Endothelial cell (in vitro differentiated cells): ENCODE measurements around the gene RPL5. TPM values are rescaled to one million over a fixed set of nuclear protein-coding genes. Genes with fewer than 3 reads are reported as not detected.

Experiments
- DNase-seq: peaks from one replicate; pipeline ENCODE4 v3.0.0; 2021; ENCODE audit warnings: low spot score
- H3K27ac Mint-ChIP-seq: one replicate; pipeline ENCODE4 v1.8.0; 2021; ENCODE audit warnings: mixed read lengths, inconsistent platforms; ENCODE audit not compliant: unreplicated experiment
- H3K27me3 Mint-ChIP-seq: one replicate; pipeline ENCODE4 v1.8.0; 2021; ENCODE audit warnings: mild to moderate bottlenecking, moderate library complexity, mixed read lengths, inconsistent platforms; ENCODE audit not compliant: unreplicated experiment
- H3K36me3 Mint-ChIP-seq: one replicate; pipeline ENCODE4 v1.8.0; 2021; ENCODE audit warnings: mild to moderate bottlenecking, low read depth, mixed read lengths, inconsistent platforms; ENCODE audit not compliant: unreplicated experiment
- H3K4me1 Mint-ChIP-seq: one replicate; pipeline ENCODE4 v1.8.0; 2021; ENCODE audit warnings: mild to moderate bottlenecking, mixed read lengths, inconsistent platforms; ENCODE audit not compliant: unreplicated experiment
- H3K4me3 Mint-ChIP-seq: one replicate; pipeline ENCODE4 v1.8.0; 2021; ENCODE audit warnings: mild to moderate bottlenecking, mixed read lengths, inconsistent platforms; ENCODE audit not compliant: unreplicated experiment
- H3K9me3 Mint-ChIP-seq: one replicate; pipeline ENCODE4 v1.8.0; 2021; ENCODE audit warnings: mixed read lengths, inconsistent platforms; ENCODE audit not compliant: unreplicated experiment
- total RNA-seq: library from RNA; stranded (reverse); fragmentation: NEBNext Ultra II Directional; extraction: Animal tissue kit (Norgen Biotek cat#: 25700); gene quantifications from one replicate; pipeline ENCODE4 v1.2.1, GENCODE V29; 2021; ENCODE audit not compliant: unreplicated experiment
- TF ChIP-seq, protein P1 (sequence below): fragments of 200-600 bp; sonication (generic); IDR thresholded peaks from one replicate; pipeline ENCODE4 v1.5.0; 2021; ENCODE audit warnings: antibody characterized with exemption; ENCODE audit not compliant: unreplicated experiment

Gene RPL5
- total RNA-seq, 1 donor from 2014 or later = 1,318 TPM

DNA sequence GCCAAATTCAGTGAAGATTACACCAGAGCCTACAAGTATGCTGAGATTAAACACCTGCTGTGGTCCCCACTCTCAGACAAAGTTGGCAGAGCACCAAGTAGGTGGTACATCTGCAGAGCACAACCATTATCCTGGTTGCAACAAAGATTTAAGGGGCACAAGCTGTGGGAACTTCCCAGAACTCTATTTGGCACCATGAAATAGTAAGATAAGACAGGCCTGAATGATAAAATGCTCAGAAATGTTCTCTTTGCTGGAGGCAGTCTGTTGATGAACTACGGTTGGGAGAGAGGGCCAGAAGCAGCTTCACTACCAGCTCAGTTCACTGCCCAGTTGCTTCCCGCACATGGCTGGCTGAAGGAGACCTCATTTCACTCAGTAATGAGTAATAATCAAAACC lies 19.9 kb downstream of the RPL5 start:
- Mint-ChIP-seq H3K4me1 (no peaks in the 10 kb centered on the region), H3K36me3 (no peaks in the 10 kb centered on the region), H3K4me3 (no peak overlapping the region), H3K27ac (no peak overlapping the region), H3K9me3 (no peaks in the 10 kb centered on the region), H3K27me3 (no peaks in the 10 kb centered on the region)
- TF ChIP-seq, protein P1, sequence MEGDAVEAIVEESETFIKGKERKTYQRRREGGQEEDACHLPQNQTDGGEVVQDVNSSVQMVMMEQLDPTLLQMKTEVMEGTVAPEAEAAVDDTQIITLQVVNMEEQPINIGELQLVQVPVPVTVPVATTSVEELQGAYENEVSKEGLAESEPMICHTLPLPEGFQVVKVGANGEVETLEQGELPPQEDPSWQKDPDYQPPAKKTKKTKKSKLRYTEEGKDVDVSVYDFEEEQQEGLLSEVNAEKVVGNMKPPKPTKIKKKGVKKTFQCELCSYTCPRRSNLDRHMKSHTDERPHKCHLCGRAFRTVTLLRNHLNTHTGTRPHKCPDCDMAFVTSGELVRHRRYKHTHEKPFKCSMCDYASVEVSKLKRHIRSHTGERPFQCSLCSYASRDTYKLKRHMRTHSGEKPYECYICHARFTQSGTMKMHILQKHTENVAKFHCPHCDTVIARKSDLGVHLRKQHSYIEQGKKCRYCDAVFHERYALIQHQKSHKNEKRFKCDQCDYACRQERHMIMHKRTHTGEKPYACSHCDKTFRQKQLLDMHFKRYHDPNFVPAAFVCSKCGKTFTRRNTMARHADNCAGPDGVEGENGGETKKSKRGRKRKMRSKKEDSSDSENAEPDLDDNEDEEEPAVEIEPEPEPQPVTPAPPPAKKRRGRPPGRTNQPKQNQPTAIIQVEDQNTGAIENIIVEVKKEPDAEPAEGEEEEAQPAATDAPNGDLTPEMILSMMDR = no peak
- no peak for DNase-seq

DNA sequence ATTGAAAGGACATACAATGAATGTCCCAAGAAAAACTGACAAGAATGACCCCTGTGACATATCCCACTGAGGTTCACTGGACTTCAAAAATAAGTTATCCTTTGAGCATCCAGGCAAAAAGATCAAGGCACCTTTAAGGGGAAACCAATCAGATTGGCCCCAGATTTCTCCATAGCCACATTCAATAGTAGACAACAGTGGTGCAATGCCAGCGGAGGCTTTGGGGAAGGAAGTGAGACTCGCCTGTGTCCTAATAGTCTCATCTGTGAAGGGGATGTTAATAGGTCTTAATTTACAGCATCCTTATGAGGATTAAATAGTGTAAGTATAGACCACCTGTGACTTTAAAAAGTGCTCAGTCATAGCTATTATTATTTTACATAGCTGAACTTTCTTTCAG lies 21.5 kb downstream of the RPL5 start:
- no peak for DNase-seq
- H3K27ac Mint-ChIP-seq = no peak overlapping the region
- H3K27me3 Mint-ChIP-seq = no peaks in the 10 kb centered on the region
- H3K4me1 Mint-ChIP-seq = no peaks in the 10 kb centered on the region
- H3K9me3 Mint-ChIP-seq = no peaks in the 10 kb centered on the region
- H3K36me3 Mint-ChIP-seq = no peaks in the 10 kb centered on the region
- TF ChIP-seq, protein P1 = no peak
- no peak overlapping the region for H3K4me3 Mint-ChIP-seq

DNA sequence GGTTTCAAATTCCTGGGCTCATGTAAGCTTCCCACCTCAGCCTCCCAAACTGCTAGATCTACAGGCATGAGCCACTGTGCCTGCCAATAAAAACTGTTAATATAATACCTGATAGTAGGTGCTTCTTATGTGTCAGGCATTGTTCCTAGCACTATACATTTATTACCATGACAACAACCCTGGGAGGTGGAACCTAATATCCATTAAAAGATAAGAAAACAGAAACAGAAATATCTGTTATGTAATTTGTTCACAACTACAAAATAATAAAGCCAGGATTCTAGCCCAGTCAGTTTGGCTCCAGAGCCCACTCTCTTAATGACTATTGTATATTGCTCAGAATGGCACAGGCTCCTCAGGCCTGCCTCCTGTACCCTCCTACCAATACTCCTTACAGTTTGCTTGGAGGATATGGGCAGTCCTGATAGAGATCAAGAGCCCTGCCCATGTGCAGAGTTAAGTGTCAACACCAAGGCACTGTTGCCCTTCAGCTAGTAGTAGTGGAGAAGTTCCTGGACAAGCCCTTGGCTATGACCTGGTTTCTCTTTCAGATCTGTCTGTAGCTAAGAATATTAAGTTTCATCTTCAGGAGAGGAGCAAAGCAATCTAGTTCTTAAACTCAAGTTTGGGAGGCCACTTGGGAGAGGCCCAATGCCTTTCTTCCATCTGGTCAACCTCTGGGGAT lies 22.4 kb downstream of the RPL5 start:
- no peaks in the 10 kb centered on the region for H3K36me3 Mint-ChIP-seq
- H3K27me3 Mint-ChIP-seq = no peaks in the 10 kb centered on the region
- no peaks in the 10 kb centered on the region for H3K4me1 Mint-ChIP-seq
- TF ChIP-seq, protein P1 = no peak
- H3K9me3 Mint-ChIP-seq = no peaks in the 10 kb centered on the region
- no peak overlapping the region for H3K27ac Mint-ChIP-seq
- H3K4me3 Mint-ChIP-seq = no peak overlapping the region
- DNase-seq = no peak

DNA sequence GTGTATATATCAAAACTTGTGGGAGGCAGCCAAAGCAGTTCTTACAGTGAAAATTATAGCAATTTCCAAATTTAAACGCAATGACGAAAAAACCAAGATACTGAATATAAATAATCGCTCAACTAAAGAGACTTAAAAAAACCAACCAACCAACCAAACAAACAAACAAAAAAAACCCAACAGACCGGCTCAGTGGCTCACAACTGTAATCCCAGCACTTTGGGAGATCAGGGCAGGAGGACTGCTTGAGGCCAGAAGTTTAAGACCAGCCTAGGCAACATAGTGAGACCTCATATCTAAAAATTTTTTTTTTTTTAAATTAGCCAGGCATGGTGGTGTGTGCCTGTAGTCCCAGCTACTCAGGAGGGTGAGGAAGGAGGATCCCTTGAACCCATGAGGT lies 23.4 kb downstream of the RPL5 start:
- Mint-ChIP-seq H3K27ac (no peak overlapping the region), H3K36me3 (no peaks in the 10 kb centered on the region), H3K4me1 (no peaks in the 10 kb centered on the region), H3K4me3 (no peak overlapping the region), H3K27me3 (no peaks in the 10 kb centered on the region), H3K9me3 (no peaks in the 10 kb centered on the region)
- DNase-seq = no peak
- TF ChIP-seq, protein P1 = no peak

DNA sequence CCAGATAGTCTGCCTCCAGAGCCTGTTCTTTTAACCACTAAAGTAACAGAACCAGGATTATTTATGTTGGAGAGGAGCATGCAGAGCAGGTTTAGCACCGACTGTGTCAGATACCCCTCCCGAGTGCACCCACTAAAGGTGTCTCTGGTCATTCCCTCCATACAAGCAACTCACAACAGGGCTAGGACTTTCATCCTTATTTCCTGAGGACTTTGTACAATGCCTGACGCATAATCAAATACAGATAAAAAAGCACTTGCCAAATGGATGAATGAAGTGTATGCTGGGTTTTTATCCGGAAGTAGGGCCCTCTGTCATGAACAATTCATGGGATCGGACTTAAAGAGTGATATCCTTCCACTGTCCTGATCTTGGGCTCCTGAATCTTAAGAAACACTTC lies 26.0 kb downstream of the RPL5 start:
- Mint-ChIP-seq H3K4me3 (no peak overlapping the region), H3K4me1 (no peaks in the 10 kb centered on the region), H3K36me3 (no peaks in the 10 kb centered on the region), H3K27ac (no peak overlapping the region), H3K9me3 (no peaks in the 10 kb centered on the region), H3K27me3 (peaks cover 2% of the 10 kb centered on the region)
- no peak for DNase-seq
- TF ChIP-seq, protein P1 = no peak
